ENCODE data around the gene RAPGEF4.

- no peak for TF ChIP-seq EP300 (IDR thresholded peaks at IDR 0.05)
- no peak for TF ChIP-seq CTCF (IDR thresholded peaks at IDR 0.05)
Observed at GRCh38 chr2:172953970-172954852, 218.6 kb downstream of the RAPGEF4 start.

Measured in esophagus muscularis mucosa (tissue), 3 donors.